Right lobe of liver (tissue), 4 donors: ENCODE data around the gene MAST1.
"Not testable (repeated sequence)": the region's sequence is repeated elsewhere in the genome, so short reads cannot be mapped to it uniquely, and the experiment has no call there.

Experiments
- POLR2A ChIP-seq: fragments of 450-650 bp; IDR thresholded peaks from one replicate; pipeline ENCODE4 v1.6.1; 2017; ENCODE audit warnings: antibody characterized with exemption, mild to moderate bottlenecking
- TF ChIP-seq, protein P1 (sequence below), 4 donors: fragments of 200-600 bp in 3 of 4; fragments of 450-650 bp in 1 of 4; IDR thresholded peaks; one replicate each; pipeline versions ENCODE4 v1.5.1 to v1.8.0; 2016 to 2022; ENCODE audit warnings: antibody characterized with exemption in 4 of 4, mild to moderate bottlenecking in 2 of 4
- donor health status: DM: no; HTN: no; CAD: no.
- donor health status: DM: no; HTN: no; CAD: no.
- donor health status: DM: no; HTN: yes; CAD: no.

DNA sequence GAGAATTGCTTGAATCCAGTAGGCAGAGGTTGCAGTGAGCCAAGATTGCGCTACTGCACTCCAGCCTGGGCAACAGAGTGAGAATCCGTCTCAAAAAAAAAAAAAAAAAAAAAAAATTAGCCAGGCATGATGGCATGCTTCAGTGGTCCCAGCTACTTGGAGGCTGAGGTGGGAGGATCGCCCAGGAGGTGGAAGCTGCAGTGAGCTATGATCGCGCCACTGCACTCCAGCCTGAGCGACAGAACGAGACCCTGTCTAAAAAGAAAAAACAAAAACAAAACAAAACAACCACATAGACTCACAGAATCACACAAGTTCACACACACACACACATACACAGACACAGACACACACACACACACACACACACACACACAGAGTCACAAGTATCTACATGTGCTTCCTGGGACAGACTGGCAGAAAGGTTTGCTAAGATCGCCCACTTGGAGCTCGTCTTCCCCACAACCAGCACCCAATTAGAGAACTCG is 52.0 kb downstream of the MAST1 start:
- TF ChIP-seq POLR2A, result not testable (repeated sequence)
- TF ChIP-seq, protein P1, sequence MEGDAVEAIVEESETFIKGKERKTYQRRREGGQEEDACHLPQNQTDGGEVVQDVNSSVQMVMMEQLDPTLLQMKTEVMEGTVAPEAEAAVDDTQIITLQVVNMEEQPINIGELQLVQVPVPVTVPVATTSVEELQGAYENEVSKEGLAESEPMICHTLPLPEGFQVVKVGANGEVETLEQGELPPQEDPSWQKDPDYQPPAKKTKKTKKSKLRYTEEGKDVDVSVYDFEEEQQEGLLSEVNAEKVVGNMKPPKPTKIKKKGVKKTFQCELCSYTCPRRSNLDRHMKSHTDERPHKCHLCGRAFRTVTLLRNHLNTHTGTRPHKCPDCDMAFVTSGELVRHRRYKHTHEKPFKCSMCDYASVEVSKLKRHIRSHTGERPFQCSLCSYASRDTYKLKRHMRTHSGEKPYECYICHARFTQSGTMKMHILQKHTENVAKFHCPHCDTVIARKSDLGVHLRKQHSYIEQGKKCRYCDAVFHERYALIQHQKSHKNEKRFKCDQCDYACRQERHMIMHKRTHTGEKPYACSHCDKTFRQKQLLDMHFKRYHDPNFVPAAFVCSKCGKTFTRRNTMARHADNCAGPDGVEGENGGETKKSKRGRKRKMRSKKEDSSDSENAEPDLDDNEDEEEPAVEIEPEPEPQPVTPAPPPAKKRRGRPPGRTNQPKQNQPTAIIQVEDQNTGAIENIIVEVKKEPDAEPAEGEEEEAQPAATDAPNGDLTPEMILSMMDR (IDR thresholded peaks at IDR 0.05), result not testable (repeated sequence)
